OCI-LY1 (cell line): Measurements from ENCODE around the gene SLC16A2.

ENCODE experiments used
- H2AFZ ChIP-seq: fragments of 200-600 bp; sonication (generic), shearing (Covaris generic); 2 replicates; pipeline ENCODE4 v1.6.0; 2014; ENCODE audit warnings: antibody characterized with exemption, mild to moderate bottlenecking, low read length
- H3F3A ChIP-seq: fragments of 200-600 bp; sonication (generic), shearing (Covaris generic); 2 replicates; pipeline ENCODE4 v1.6.0; 2014; ENCODE audit warnings: mild to moderate bottlenecking, antibody characterized with exemption, low read length, moderate library complexity; ENCODE audit not compliant: insufficient read depth
- H3K27ac ChIP-seq: fragments of 200-600 bp; sonication (generic); 2 replicates; pipeline ENCODE4 v1.5.1; 2014; ENCODE audit warnings: low read length, mixed run types, mild to moderate bottlenecking, low read depth; ENCODE audit not compliant: poor library complexity, severe bottlenecking
- H3K27me3 ChIP-seq: fragments of 200-600 bp; sonication (generic); 2 replicates; pipeline ENCODE4 v1.6.0; 2014; ENCODE audit warnings: antibody characterized with exemption, mild to moderate bottlenecking, low read length, moderate library complexity; ENCODE audit not compliant: insufficient read depth
- H3K36me3 ChIP-seq: fragments of 200-600 bp; sonication (generic); 2 replicates; pipeline ENCODE4 v1.6.1; 2014; ENCODE audit warnings: mild to moderate bottlenecking, antibody characterized with exemption, low read length, moderate library complexity, mixed read lengths; ENCODE audit not compliant: insufficient read depth
- H3K4me1 ChIP-seq: fragments of 200-600 bp; sonication (generic); 2 replicates; pipeline ENCODE4 v1.5.1; 2014; ENCODE audit warnings: mild to moderate bottlenecking, low read length, moderate library complexity; ENCODE audit not compliant: insufficient read depth, severe bottlenecking
- H3K4me2 ChIP-seq: fragments of 200-600 bp; sonication (generic), shearing (Covaris generic); 2 replicates; pipeline ENCODE4 v1.6.1; 2014; ENCODE audit warnings: low read length
- H3K4me3 ChIP-seq: fragments of 200-600 bp; sonication (generic); 2 replicates; pipeline ENCODE4 v1.5.1; 2014; ENCODE audit warnings: low read length, low read depth, mild to moderate bottlenecking, mixed read lengths; ENCODE audit not compliant: poor library complexity, severe bottlenecking
- H3K79me2 ChIP-seq: fragments of 200-600 bp; shearing (Covaris generic); 2 replicates; pipeline ENCODE4 v1.6.1; 2016; ENCODE audit warnings: mixed run types, low read length, mixed read lengths; ENCODE audit not compliant: insufficient read depth
- H3K9ac ChIP-seq: fragments of 200-600 bp; sonication (generic), shearing (Covaris generic); 2 replicates; pipeline ENCODE4 v1.6.1; 2014; ENCODE audit warnings: mild to moderate bottlenecking, low read length, mixed read lengths
- H3K9me2 ChIP-seq: fragments of 200-600 bp; sonication (generic), shearing (Covaris generic); 2 replicates; pipeline ENCODE4 v1.6.1; 2014; ENCODE audit warnings: low read depth, mild to moderate bottlenecking, low read length, mixed read lengths
- H3K9me3 ChIP-seq: fragments of 200-600 bp; shearing (Covaris generic); 2 replicates; pipeline ENCODE4 v1.6.1; 2014; ENCODE audit warnings: low read length, mixed read lengths
- H4K20me1 ChIP-seq: fragments of 200-600 bp; sonication (generic), shearing (Covaris generic); 2 replicates; pipeline ENCODE4 v1.6.0; 2016; ENCODE audit warnings: mild to moderate bottlenecking, low read length; ENCODE audit not compliant: insufficient read depth
- EZH2 ChIP-seq: fragments of 200-600 bp; sonication (generic), shearing (Covaris generic); IDR thresholded peaks from 2 replicates; pipeline ENCODE4 v1.8.0; 2017; ENCODE audit warnings: borderline replicate concordance, mixed run types, mild to moderate bottlenecking, antibody characterized with exemption, low read length, moderate library complexity, mixed read lengths
- TF ChIP-seq, protein P1 (sequence below): fragments of 200-600 bp; sonication (generic), shearing (Covaris generic); IDR thresholded peaks from 2 replicates; pipeline ENCODE4 v1.5.1; 2017; ENCODE audit warnings: mild to moderate bottlenecking, antibody characterized with exemption, low read length, moderate library complexity, mixed read lengths

SLC16A2 gene

GRCh38 chrX:74534569-74535038 lies 113.3 kb downstream of the SLC16A2 start:
- H3F3A ChIP-seq: no peaks in the 10 kb centered on the region
- H3K79me2 ChIP-seq: no peaks in the 10 kb centered on the region
- TF ChIP-seq EZH2: no peak
- TF ChIP-seq, protein P1, sequence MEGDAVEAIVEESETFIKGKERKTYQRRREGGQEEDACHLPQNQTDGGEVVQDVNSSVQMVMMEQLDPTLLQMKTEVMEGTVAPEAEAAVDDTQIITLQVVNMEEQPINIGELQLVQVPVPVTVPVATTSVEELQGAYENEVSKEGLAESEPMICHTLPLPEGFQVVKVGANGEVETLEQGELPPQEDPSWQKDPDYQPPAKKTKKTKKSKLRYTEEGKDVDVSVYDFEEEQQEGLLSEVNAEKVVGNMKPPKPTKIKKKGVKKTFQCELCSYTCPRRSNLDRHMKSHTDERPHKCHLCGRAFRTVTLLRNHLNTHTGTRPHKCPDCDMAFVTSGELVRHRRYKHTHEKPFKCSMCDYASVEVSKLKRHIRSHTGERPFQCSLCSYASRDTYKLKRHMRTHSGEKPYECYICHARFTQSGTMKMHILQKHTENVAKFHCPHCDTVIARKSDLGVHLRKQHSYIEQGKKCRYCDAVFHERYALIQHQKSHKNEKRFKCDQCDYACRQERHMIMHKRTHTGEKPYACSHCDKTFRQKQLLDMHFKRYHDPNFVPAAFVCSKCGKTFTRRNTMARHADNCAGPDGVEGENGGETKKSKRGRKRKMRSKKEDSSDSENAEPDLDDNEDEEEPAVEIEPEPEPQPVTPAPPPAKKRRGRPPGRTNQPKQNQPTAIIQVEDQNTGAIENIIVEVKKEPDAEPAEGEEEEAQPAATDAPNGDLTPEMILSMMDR: no peak
- H2AFZ ChIP-seq: no peak overlapping the region
- no peaks in the 10 kb centered on the region for H4K20me1 ChIP-seq
- no peaks in the 10 kb centered on the region for H3K27me3 ChIP-seq
- no peaks in the 10 kb centered on the region for H3K9me3 ChIP-seq
- no peak overlapping the region for H3K4me2 ChIP-seq
- H3K4me1 ChIP-seq: peaks cover 9% of the 10 kb centered on the region
- H3K9me2 ChIP-seq: no peaks in the 10 kb centered on the region
- no peak overlapping the region for H3K4me3 ChIP-seq
- no peaks in the 10 kb centered on the region for H3K36me3 ChIP-seq
- no peak overlapping the region for H3K27ac ChIP-seq
- no peak overlapping the region for H3K9ac ChIP-seq

GRCh38 chrX:74535086-74535407 lies 113.8 kb downstream of the SLC16A2 start:
- Histone ChIP-seq H3K79me2 (no peaks in the 10 kb centered on the region), H3K27me3 (no peaks in the 10 kb centered on the region), H4K20me1 (no peaks in the 10 kb centered on the region), H3K36me3 (no peaks in the 10 kb centered on the region), H3K27ac (no peak overlapping the region), H3K4me2 (no peak overlapping the region), H2AFZ (no peak overlapping the region), H3K4me3 (no peak overlapping the region), H3F3A (no peaks in the 10 kb centered on the region), H3K9me2 (no peaks in the 10 kb centered on the region), H3K9me3 (no peaks in the 10 kb centered on the region), H3K4me1 (peaks cover 9% of the 10 kb centered on the region), H3K9ac (no peak overlapping the region)
- TF ChIP-seq, protein P1: no peak
- TF ChIP-seq EZH2: no peak

- H3K27me3 ChIP-seq: no peaks in the 10 kb centered on the region
- H3K4me2 ChIP-seq: peak overlapping the region; percentile 63
- peaks cover 9% of the 10 kb centered on the region for H3K4me1 ChIP-seq
- no peaks in the 10 kb centered on the region for H3K9me2 ChIP-seq
- H3F3A ChIP-seq: no peaks in the 10 kb centered on the region
- peak overlapping the region; percentile 27; the same call in 1 of the 2 replicates for H3K9ac ChIP-seq
- H3K79me2 ChIP-seq: no peaks in the 10 kb centered on the region
- H4K20me1 ChIP-seq: no peaks in the 10 kb centered on the region
- peak overlapping the region; percentile 56 for H3K4me3 ChIP-seq
- no peaks in the 10 kb centered on the region for H3K9me3 ChIP-seq
- no peaks in the 10 kb centered on the region for H3K36me3 ChIP-seq
- no peak for TF ChIP-seq EZH2
- TF ChIP-seq, protein P1: peak; percentile 31; the same call in 1 of the 2 replicates
- H2AFZ ChIP-seq: no peak overlapping the region
- no peak overlapping the region for H3K27ac ChIP-seq
Measured at GRCh38 chrX:74535408-74536151, 114.3 kb downstream of the SLC16A2 start.
